ENCODE data around the gene POU3F4. TPM values are rescaled to one million over a fixed set of nuclear protein-coding genes. Genes with fewer than 3 reads are reported as not detected.

The POU3F4 gene
- total RNA-seq, result not detected

- 0 to 39% methylated on average over 6 to 25 of the region's 25 CpGs for WGBS, 2 donors
- no peak for DNase-seq (ENCODE audit: low spot score in 2 of 2)
- H3K4me3 ChIP-seq (ENCODE audit: low read depth, poor library complexity, severe bottlenecking), result no peak within 1 kb of the TSS
- intact Hi-C loops (cut with DNase I; ENCODE audit: low total_unique reads), result no loop called here
- no peak for TF ChIP-seq CTCF (IDR thresholded peaks at IDR 0.05)
- no peak for TF ChIP-seq POLR2A (IDR thresholded peaks at IDR 0.05)
Observed at GRCh38 chrX:83508006-83508405, at the start of gene POU3F4. TSS of gene POU3F4 (plus strand) at chrX:83508290. CDS start at chrX:83508325, 35 bp downstream.

GRCh38 chrX:83469551-83469950 lies 38.5 kb upstream of the POU3F4 start:
- H3K4me3 ChIP-seq (ENCODE audit: low read depth, poor library complexity, severe bottlenecking), result no peak overlapping the region
- DNase-seq (ENCODE audit: low spot score in 2 of 2), result no peak
- TF ChIP-seq POLR2A (IDR thresholded peaks at IDR 0.05) (no peak), CTCF (IDR thresholded peaks at IDR 0.05) (no peak)
- intact Hi-C loops (cut with DNase I; ENCODE audit: low total_unique reads), result no loop called here

- no peak for DNase-seq (ENCODE audit: low spot score in 2 of 2)
- TF ChIP-seq CTCF (IDR thresholded peaks at IDR 0.05), result no peak
- TF ChIP-seq POLR2A (IDR thresholded peaks at IDR 0.05), result no peak
- intact Hi-C loops (cut with DNase I; ENCODE audit: low total_unique reads), result no loop called here
- no peak overlapping the region for H3K4me3 ChIP-seq (ENCODE audit: low read depth, poor library complexity, severe bottlenecking)
- WGBS, 2 donors, result 28 to 30% methylated on average over 2 of the region's 2 CpGs
Observed at GRCh38 chrX:83495898-83496297, 12.2 kb upstream of the POU3F4 start.

GRCh38 chrX:83501003-83501402 lies 7.1 kb upstream of the POU3F4 start:
- no peak overlapping the region for H3K4me3 ChIP-seq (ENCODE audit: low read depth, poor library complexity, severe bottlenecking)
- intact Hi-C loops (cut with DNase I; ENCODE audit: low total_unique reads), result no loop called here
- WGBS, 2 donors, result 11 to 36% methylated on average over 6 to 8 of the region's 9 CpGs
- TF ChIP-seq POLR2A (IDR thresholded peaks at IDR 0.05), result no peak
- TF ChIP-seq CTCF (IDR thresholded peaks at IDR 0.05), result no peak
- no peak for DNase-seq (ENCODE audit: low spot score in 2 of 2)

- no peak overlapping the region for H3K4me3 ChIP-seq (ENCODE audit: low read depth, poor library complexity, severe bottlenecking)
- WGBS, 2 donors, result 4 to 35% methylated on average over 11 of the region's 11 CpGs
- TF ChIP-seq POLR2A (IDR thresholded peaks at IDR 0.05) (no peak), CTCF (IDR thresholded peaks at IDR 0.05) (no peak)
- no peak for DNase-seq (ENCODE audit: low spot score in 2 of 2)
- intact Hi-C loops (cut with DNase I; ENCODE audit: low total_unique reads), result no loop called here
Observed at GRCh38 chrX:83501530-83501929, 6.6 kb upstream of the POU3F4 start.

- intact Hi-C loops (cut with DNase I; ENCODE audit: low total_unique reads), result no loop called here
- 7 to 13% methylated on average over 11 of the region's 11 CpGs for WGBS, 2 donors
- no peak for DNase-seq (ENCODE audit: low spot score in 2 of 2)
- TF ChIP-seq CTCF (IDR thresholded peaks at IDR 0.05) (no peak), POLR2A (IDR thresholded peaks at IDR 0.05) (no peak)
- no peak overlapping the region for H3K4me3 ChIP-seq (ENCODE audit: low read depth, poor library complexity, severe bottlenecking)
Observed at GRCh38 chrX:83504721-83505479, 3.2 kb upstream of the POU3F4 start.
